HG02852 (cell line): ENCODE measurements around the gene OSBPL7.
"Not testable (repeated sequence)": the region's sequence is repeated elsewhere in the genome, so short reads cannot be mapped to it uniquely, and the experiment has no call there.

Experiments used
- ATAC-seq: cut with Tn5 transposase; IDR thresholded peaks from one replicate; pipeline ENCODE4 v1.9.1; 2021; ENCODE audit warnings: mild to moderate bottlenecking, moderate library complexity; ENCODE audit not compliant: unreplicated experiment

OSBPL7 gene

DNA sequence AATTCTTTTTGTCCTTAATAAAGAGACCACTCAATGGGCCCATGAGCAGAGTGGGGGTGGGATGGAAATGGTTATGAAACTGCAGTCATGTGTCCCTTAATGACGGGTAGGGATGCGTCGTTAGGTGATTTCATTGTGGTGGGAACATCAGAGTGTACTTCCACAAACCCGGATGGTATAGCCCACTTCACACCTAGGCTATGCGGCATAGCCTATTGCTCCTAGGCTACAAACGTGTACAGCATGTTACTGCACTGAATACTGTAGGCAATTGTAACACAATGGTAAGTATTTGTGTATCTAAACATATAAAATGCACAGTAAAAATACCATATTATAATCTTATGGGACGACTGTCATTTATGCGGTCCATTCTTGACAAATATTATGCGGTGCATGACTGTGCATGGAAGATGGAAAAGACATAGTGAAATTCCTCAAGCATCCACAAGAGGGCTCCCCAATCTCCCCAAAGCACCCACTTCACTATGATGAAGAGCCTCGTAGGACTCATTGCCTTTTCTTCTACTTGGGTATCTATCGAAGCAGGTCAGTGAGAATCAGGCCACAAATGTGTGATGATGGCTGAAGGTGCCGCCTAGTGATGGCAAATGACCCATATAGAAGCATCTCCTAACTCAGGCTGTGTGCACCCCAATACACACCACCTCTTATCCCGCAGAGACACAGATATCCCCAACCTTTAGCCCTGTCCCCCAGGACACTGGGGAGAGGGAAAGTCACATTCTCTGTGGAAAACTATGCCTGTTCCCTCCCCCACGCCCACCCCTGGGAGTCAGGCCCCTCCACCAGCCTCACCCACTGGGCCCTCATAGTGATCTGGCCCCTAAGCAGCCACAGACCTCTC, 45.0 kb downstream of the OSBPL7 start:
- no peak for ATAC-seq

DNA sequence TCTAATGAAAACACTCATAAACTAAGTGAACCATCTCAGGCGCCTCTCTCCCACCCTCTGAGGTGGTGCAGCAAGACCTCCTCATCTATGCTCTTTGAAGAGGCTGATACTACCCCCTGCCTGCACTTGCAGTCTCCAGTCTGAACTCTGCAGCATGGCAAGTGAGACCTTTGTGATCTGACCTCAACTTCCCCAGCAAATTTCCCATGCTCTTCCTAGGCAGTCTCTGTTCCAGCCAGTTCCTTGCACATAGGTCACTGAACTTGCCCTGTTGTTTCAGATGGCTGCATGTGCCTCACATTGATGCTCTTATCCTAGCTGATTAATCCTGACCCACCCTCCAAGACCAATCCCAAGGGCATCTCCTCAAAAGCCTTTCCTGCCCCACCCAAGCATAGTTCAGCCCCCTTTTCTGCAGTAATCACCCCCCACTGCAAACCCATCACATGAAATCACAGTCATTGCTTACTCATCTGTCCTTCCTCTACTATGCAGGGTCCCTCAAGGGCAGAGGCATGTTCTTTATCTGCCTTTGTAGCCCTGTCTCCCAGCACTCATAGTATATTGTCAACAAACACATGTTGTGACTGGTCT, 46.5 kb downstream of the OSBPL7 start:
- ATAC-seq: no peak

DNA sequence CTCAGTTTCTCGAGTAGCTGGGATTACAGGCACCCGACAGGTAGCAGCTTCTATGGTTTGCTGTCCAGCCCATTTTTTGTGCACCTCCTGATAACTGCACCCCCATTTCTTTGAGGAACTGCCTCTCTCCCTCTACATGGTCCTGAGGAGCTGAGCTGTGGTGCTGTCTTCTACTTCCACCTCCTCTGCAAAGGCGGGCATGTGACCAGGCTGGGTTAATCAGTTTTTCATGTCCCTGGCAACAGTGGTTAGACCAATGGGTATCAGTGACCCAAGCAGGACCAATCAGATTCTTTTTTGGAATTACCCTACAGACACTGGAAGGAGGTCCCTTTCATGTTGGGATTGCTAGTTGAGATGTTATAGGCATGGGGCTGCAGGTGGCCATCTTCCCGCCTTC, 47.3 kb downstream of the OSBPL7 start:
- no peak for ATAC-seq

DNA sequence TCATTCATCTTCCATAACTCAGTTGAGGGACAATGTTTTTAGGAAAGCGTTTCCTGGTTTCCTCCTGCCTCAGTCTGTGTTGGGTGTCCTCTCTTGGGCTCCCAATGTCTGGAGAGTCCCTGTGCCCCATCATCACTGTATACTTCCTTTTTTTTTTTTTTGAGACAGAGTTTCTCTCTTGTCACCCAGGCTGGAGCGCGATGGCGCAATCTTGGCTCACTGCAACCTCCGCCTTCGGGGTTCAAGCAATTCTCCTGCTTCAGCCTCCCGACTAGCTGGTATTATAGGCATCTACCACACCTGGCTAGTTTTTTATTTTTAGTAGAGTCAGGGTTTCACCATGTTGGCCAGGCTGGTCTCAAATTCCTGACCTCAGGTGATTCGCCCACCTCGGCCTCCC, 47.9 kb downstream of the OSBPL7 start:
- ATAC-seq: not testable (repeated sequence)

DNA sequence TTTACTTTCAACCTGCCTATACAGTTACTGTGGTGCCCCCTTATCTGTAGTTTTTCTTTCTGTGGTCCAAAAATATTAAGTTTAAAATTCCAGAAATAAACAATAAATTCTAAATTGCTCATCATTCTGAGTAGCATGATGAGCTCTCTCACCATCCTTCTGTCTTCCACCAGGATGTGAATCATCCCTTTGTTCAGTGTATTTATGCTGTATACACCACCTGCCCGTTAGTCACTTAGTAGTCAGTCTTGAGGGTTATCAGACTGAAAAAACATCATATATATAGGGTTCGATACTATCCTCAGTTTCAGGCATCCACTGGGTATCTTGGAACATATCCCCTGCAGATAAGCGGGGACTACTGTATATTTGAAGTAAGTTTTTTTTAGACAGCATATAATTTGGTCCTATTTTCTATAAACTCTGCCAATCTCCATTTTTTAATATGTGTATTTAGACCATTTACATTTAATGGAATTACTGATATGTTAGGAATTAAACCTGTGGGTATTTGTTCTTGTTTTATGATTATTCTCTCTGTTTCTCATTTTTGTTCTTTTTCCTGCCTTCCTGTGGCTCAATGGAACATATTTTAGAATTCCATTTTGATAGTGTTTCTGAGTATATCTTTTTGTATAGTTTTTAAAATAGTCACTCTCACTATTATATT, 57.5 kb downstream of the OSBPL7 start:
- ATAC-seq: no peak

DNA sequence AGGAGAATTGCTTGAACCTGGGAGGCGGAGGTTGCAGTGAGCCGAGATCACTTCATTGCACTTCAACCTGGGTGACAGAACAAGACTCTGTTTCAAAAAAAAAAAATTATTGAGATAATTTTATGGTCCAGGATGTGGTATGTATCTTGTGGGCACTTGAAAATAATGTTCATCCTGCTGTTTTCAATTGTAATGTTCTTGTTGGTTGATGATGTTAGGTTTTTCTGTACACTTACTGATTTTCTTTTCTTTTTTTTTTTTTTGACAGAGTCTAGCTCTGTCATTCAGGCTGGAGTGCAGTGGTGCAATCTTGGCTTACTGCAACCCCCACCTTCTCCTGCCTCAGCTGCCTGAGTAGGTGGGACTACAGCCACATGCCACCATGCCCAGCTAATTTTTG, 58.9 kb downstream of the OSBPL7 start:
- ATAC-seq: no peak

DNA sequence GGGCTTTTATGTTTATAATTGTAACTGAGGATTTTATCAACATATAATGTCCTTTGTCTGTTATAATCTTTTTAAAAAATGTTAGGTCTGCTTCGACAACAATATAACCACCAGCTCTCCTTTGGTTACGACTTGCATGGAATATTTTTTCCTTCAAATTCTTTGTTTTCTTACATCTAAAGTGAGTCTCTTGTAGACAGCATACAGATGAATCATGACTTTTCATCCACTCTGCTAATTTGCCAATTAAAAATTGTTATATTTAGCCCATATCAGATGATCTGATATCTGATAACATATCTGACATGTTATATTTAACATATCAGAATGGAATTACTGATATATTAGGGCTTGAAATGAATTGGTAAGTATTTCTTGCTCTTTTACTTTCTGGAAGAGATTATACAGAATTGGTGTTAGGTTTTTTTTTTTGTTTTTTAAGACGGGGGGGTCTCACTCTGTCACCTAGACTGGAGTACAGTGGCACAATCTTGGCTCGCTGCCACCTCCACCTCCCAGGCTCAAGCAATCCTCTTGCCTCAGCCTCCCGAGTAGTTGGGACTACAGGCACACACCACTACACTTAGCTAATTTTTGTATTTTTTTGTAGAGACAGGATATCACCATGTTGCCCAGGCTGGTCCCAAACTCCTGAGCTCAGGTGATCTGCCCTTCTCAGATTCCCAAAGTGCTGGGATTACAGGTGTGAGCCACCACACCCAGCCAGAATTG, 61.0 kb downstream of the OSBPL7 start:
- no peak for ATAC-seq

DNA sequence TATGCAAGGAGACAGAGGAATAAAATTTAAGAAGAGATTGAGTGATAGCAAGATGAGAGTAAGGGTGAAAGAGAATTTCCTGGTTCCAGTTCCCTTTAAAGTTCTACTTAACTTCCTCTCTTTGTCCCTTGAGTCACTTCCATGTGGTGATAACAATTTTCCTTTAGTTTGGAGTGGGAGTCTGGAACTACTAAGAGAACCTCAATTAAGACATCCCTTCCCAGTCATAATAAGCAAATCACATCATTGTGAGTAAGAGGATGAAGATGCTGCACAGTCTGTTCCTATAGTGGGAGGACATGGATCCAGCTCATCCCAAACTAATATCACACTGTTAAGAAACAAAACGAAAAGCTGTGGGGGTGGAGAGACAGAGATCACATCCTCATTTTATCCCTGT, 64.2 kb downstream of the OSBPL7 start:
- ATAC-seq: no peak
